Fibroblast of pulmonary artery (primary cell): ENCODE data around the gene FRMD4A.
"Not testable (repeated sequence)": the region's sequence is repeated elsewhere in the genome, so short reads cannot be mapped to it uniquely, and the experiment has no call there.

Source experiments
- DNase-seq: peaks from one replicate; pipeline ENCODE4 v3.0.0-alpha.2; 2010; ENCODE audit warnings: low read depth
- H3K4me3 ChIP-seq: replicated peaks from 2 replicates; pipeline ENCODE4 v1.5.1; 2011; ENCODE audit warnings: low read depth, mild to moderate bottlenecking, control low read depth, low read length, moderate library complexity
- TF ChIP-seq, protein P1 (sequence below): IDR thresholded peaks from 2 replicates; pipeline ENCODE4 v1.5.1; 2011; ENCODE audit warnings: mild to moderate bottlenecking, control low read depth, low read length, inconsistent platforms; ENCODE audit errors: missing control alignments

The FRMD4A gene

DNA sequence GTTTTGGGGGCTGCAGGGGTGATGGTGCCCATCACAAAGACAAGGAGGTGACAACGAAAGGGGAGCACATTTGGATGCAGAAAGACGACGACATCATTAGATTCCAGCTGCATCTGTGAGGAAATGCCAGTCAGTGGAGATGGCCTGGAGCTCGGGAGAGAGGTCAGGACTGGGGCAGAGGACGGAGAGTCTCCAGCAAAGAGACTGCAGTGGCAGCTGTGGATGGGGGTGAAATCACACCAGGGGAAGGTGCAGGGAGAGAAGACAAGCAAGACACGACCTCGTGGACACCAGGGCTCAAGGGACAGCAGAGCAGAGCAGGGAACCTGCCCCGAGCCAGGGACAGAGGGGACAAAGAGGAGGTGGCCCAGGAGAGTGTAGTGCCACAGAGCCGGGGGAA is 540.5 kb downstream of the FRMD4A start:
- DNase-seq: no peak
- H3K4me3 ChIP-seq: no peak overlapping the region
- TF ChIP-seq, protein P1, sequence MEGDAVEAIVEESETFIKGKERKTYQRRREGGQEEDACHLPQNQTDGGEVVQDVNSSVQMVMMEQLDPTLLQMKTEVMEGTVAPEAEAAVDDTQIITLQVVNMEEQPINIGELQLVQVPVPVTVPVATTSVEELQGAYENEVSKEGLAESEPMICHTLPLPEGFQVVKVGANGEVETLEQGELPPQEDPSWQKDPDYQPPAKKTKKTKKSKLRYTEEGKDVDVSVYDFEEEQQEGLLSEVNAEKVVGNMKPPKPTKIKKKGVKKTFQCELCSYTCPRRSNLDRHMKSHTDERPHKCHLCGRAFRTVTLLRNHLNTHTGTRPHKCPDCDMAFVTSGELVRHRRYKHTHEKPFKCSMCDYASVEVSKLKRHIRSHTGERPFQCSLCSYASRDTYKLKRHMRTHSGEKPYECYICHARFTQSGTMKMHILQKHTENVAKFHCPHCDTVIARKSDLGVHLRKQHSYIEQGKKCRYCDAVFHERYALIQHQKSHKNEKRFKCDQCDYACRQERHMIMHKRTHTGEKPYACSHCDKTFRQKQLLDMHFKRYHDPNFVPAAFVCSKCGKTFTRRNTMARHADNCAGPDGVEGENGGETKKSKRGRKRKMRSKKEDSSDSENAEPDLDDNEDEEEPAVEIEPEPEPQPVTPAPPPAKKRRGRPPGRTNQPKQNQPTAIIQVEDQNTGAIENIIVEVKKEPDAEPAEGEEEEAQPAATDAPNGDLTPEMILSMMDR: no peak

- TF ChIP-seq, protein P1: no peak
- DNase-seq: no peak
- no peak overlapping the region for H3K4me3 ChIP-seq
Observed at GRCh38 chr10:13789448-13789829, 541.3 kb downstream of the FRMD4A start.

DNA sequence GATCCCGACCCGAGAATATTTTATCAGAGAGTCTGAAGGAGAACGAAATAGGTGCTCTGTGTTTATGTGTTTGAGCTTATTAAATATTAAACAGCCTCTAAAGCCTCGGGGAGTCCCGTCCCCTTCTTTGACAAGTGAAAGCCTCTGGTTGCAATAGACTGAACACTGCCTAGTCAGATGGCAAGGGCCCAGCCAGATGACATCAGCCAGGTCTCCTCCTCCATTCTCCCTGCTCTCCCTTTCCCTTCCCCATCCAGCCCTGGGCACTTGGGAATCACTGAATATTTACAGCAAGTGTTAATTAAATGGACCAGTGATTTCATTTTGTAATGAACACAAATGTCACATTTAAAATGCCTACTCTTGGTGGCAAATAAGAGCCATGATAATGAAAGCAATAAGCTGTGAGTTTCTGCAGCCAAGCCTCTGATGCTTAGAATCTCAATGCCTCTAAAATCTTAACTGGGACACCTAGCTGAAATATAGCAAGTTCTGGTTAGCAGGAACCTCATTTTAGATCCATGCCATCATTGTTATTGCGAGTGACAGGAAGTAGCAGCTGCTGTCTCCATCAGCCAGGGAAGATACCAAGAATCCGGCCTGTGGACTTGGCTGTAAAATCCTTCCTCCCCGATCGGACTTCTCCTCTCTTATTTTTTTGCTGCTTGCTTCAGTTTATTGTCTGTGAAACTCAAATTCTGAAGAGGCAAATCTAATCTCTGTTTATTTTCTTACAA is 541.8 kb downstream of the FRMD4A start:
- TF ChIP-seq, protein P1: no peak
- peak; percentile 74 for DNase-seq
- H3K4me3 ChIP-seq: no peak overlapping the region

DNA sequence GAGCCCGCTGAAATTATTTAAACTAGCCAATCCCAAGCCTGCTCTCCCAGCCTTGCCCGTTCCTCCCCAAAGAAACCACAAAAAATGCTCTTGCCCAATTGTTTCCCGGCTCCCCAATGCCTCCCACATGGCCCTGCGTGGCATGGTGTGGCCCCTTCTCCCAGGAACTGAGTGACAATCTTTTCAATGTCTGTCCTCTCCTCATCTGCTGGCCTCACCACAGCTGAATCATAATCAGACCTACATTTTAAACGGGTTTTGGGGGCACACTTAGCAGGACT is 542.5 kb downstream of the FRMD4A start:
- TF ChIP-seq, protein P1: no peak
- H3K4me3 ChIP-seq: no peak overlapping the region
- DNase-seq: no peak

GRCh38 chr10:13787015-13787421 is 543.7 kb downstream of the FRMD4A start:
- no peak overlapping the region for H3K4me3 ChIP-seq
- TF ChIP-seq, protein P1: no peak
- peak; percentile 93 for DNase-seq

DNA sequence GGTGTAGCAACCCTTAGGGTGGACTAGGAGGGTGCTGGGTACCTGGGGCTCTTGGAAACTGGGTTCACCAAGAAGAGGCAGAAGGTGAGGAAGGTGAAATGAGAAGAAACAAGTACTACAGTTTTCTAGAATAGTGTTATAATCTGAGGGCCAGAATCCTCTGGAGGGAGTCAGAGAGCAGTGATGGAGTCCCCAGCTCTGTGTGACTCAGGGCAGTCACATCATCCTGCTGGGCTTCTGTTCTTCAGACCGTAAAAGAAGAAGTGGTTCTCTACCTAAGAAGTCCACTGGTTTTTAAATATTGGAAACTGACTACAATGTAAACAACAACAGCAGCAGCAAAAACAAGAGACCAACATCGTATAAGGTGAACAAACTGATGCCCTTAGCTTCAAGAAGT is 546.7 kb downstream of the FRMD4A start:
- DNase-seq: no peak
- H3K4me3 ChIP-seq: no peak overlapping the region
- TF ChIP-seq, protein P1: peak; percentile 35

- no peak for DNase-seq
- no peak overlapping the region for H3K4me3 ChIP-seq
- TF ChIP-seq, protein P1: no peak
Observed at GRCh38 chr10:13779748-13780147, 551.0 kb downstream of the FRMD4A start.

DNA sequence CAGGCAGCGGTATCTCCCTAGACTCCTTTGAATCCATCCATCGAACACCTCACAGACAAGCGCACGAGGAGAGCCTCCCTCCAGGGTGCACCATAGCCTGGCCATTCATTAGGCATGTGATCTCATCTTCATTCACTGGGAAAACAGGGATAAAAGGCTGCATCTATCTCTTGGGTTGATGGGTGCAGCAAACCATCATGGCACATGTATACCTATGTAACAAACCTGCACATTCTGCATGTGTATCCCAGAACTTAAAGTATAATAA is 552.1 kb downstream of the FRMD4A start:
- DNase-seq, H3K4me3 ChIP-seq: not testable (repeated sequence)
